ENCODE results near the gene SPOPL.
"Not testable (repeated sequence)": the region's sequence is repeated elsewhere in the genome, so short reads cannot be mapped to it uniquely, and the experiment has no call there.

Gene SPOPL

GRCh38 chr2:138501425-138502254 is at the start of gene SPOPL:
SPOPL (plus strand) TSS chr2:138501770; CDS start chr2:138550217, 48,447 bp downstream.
- peaks cover 16% of the 10 kb centered on the region for H3K4me1 ChIP-seq (ENCODE audit: insufficient read depth, low read length)
- no peaks in the 10 kb centered on the region for H3K36me3 ChIP-seq (ENCODE audit: insufficient read depth, low read length)
- peak within 1 kb of the TSS; percentile 97 for H3K4me3 ChIP-seq (ENCODE audit: low read length)
- no peaks in the 10 kb centered on the region for H3K27me3 ChIP-seq (ENCODE audit: insufficient read depth, low read length)
- H3K9me3 ChIP-seq (ENCODE audit: low read length), result no peaks in the 10 kb centered on the region
- H2AFZ ChIP-seq (ENCODE audit: low read depth, low read length), result peak within 1 kb of the TSS; percentile 96

DNA sequence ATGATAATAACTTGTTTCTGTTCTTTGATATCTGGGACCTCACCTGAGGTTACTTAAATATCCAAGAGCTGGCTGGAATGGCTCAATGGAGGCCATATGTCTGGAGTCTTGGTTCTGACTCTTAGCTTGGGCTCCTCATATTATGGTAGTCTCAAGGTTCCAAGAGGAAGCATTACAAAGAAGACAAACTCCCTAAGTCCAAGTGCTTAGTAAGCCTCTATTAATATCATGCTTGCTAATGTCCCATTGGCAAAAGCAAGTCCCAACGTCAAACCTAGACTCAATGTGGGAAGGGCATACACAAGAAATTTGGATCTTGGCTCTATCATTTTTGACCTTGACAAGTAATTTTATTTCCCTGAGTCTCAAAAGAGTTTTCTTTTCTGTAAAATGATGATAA is 49.2 kb upstream of the SPOPL start:
- H3K4me1 ChIP-seq (ENCODE audit: insufficient read depth, low read length), result peaks cover 6% of the 10 kb centered on the region
- H2AFZ ChIP-seq (ENCODE audit: low read depth, low read length), result no peak overlapping the region
- no peaks in the 10 kb centered on the region for H3K9me3 ChIP-seq (ENCODE audit: low read length)
- H3K4me3 ChIP-seq (ENCODE audit: low read length), result no peak overlapping the region
- no peaks in the 10 kb centered on the region for H3K27me3 ChIP-seq (ENCODE audit: insufficient read depth, low read length)
- no peaks in the 10 kb centered on the region for H3K36me3 ChIP-seq (ENCODE audit: insufficient read depth, low read length)

DNA sequence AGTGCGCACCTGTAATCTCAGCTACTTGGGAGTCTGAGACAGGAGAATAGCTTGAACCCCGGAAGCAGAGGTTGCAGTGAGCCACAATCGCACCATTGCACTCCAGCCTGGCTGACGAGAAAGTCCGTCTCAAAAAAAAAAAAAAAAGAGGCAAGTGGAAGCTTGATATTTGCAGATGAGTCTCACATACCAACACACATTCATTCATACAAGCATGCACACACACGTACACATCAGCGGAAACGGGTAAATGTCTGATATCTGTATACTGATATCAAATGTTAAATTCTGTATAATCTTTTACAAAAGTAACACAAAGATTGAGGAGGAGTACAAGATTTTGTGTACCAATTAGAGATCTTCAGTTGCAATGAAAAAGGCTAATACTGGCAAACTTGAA is 47.8 kb upstream of the SPOPL start:
- Histone ChIP-seq H3K4me1 (ENCODE audit: insufficient read depth, low read length) (no peaks in the 10 kb centered on the region), H2AFZ (ENCODE audit: low read depth, low read length) (no peak overlapping the region), H3K9me3 (ENCODE audit: low read length) (no peaks in the 10 kb centered on the region), H3K27me3 (ENCODE audit: insufficient read depth, low read length) (no peaks in the 10 kb centered on the region), H3K36me3 (ENCODE audit: insufficient read depth, low read length) (no peaks in the 10 kb centered on the region), H3K4me3 (ENCODE audit: low read length) (no peak overlapping the region)

GRCh38 chr2:138454761-138455160 is 46.8 kb upstream of the SPOPL start:
- Histone ChIP-seq H3K9me3 (ENCODE audit: low read length) (no peaks in the 10 kb centered on the region), H3K4me3 (ENCODE audit: low read length) (no peak overlapping the region), H2AFZ (ENCODE audit: low read depth, low read length) (no peak overlapping the region), H3K36me3 (ENCODE audit: insufficient read depth, low read length) (no peaks in the 10 kb centered on the region), H3K4me1 (ENCODE audit: insufficient read depth, low read length) (no peaks in the 10 kb centered on the region), H3K27me3 (ENCODE audit: insufficient read depth, low read length) (no peaks in the 10 kb centered on the region)

DNA sequence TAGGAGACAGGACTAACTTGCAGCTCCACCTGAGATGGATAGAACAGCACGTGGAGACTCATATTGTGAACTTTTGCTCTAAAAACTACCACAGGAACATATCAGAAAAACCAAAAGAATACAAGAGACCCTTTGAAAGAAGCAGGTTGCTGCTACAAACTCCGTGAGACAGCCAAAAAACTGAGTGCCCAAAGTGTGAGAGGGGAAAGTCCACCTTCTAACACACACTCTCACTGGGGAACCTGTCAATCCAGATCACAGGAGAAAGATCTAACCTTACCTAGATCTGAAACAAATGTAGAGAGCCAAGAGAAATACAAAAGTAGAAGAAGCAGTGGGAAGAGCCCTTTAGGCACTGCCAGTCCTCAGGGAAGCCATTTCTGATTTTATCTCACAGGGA is 46.3 kb upstream of the SPOPL start:
- no peaks in the 10 kb centered on the region for H3K27me3 ChIP-seq (ENCODE audit: insufficient read depth, low read length)
- no peaks in the 10 kb centered on the region for H3K9me3 ChIP-seq (ENCODE audit: low read length)
- H3K4me1 ChIP-seq (ENCODE audit: insufficient read depth, low read length), result no peaks in the 10 kb centered on the region
- H2AFZ ChIP-seq (ENCODE audit: low read depth, low read length), result no peak overlapping the region
- no peak overlapping the region for H3K4me3 ChIP-seq (ENCODE audit: low read length)
- no peaks in the 10 kb centered on the region for H3K36me3 ChIP-seq (ENCODE audit: insufficient read depth, low read length)

- no peaks in the 10 kb centered on the region for H3K4me1 ChIP-seq (ENCODE audit: insufficient read depth, low read length)
- H2AFZ ChIP-seq (ENCODE audit: low read depth, low read length), result no peak overlapping the region
- H3K9me3 ChIP-seq (ENCODE audit: low read length), result no peaks in the 10 kb centered on the region
- no peak overlapping the region for H3K4me3 ChIP-seq (ENCODE audit: low read length)
- no peaks in the 10 kb centered on the region for H3K27me3 ChIP-seq (ENCODE audit: insufficient read depth, low read length)
- no peaks in the 10 kb centered on the region for H3K36me3 ChIP-seq (ENCODE audit: insufficient read depth, low read length)
These were observed 45.9 kb upstream of the SPOPL start for GRCh38 chr2:138455691-138456090.

DNA sequence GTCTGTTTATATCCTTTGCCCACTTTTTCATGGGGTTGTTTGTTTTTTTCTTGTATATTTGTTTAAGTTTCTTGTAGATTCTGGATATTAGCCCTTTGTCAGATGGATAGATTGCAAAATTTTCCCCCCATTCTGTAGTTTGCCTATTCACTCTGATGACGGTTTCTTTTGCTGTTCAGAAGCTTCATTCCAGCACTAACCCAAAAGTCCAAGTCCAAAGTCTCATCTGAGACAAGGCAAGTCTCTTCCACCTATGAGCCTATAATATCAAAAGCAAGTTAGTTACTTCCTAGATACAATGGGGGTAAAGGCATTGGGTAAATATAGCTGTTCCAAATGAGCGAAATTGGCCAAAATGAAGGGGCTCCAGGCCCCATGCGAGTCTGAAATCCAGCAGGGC is 38.9 kb upstream of the SPOPL start:
- H3K36me3 ChIP-seq (ENCODE audit: insufficient read depth, low read length); H3K4me3 ChIP-seq (ENCODE audit: low read length); H3K9me3 ChIP-seq (ENCODE audit: low read length); H3K4me1 ChIP-seq (ENCODE audit: insufficient read depth, low read length); H2AFZ ChIP-seq (ENCODE audit: low read depth, low read length); H3K27me3 ChIP-seq (ENCODE audit: insufficient read depth, low read length): not testable (repeated sequence)

- H3K27me3 ChIP-seq (ENCODE audit: insufficient read depth, low read length), result no peaks in the 10 kb centered on the region
- no peaks in the 10 kb centered on the region for H3K9me3 ChIP-seq (ENCODE audit: low read length)
- H3K4me1 ChIP-seq (ENCODE audit: insufficient read depth, low read length), result no peaks in the 10 kb centered on the region
- no peak overlapping the region for H2AFZ ChIP-seq (ENCODE audit: low read depth, low read length)
- no peaks in the 10 kb centered on the region for H3K36me3 ChIP-seq (ENCODE audit: insufficient read depth, low read length)
- no peak overlapping the region for H3K4me3 ChIP-seq (ENCODE audit: low read length)
These were observed 33.0 kb upstream of the SPOPL start for GRCh38 chr2:138468617-138469016.

- Histone ChIP-seq H3K4me1 (ENCODE audit: insufficient read depth, low read length) (no peaks in the 10 kb centered on the region), H3K4me3 (ENCODE audit: low read length) (no peak overlapping the region), H2AFZ (ENCODE audit: low read depth, low read length) (no peak overlapping the region), H3K27me3 (ENCODE audit: insufficient read depth, low read length) (no peaks in the 10 kb centered on the region), H3K9me3 (ENCODE audit: low read length) (no peaks in the 10 kb centered on the region), H3K36me3 (ENCODE audit: insufficient read depth, low read length) (no peaks in the 10 kb centered on the region)
These were observed 32.2 kb upstream of the SPOPL start for GRCh38 chr2:138469411-138469810.

- H3K36me3 ChIP-seq (ENCODE audit: insufficient read depth, low read length), result no peaks in the 10 kb centered on the region
- H2AFZ ChIP-seq (ENCODE audit: low read depth, low read length), result no peak overlapping the region
- H3K9me3 ChIP-seq (ENCODE audit: low read length), result no peaks in the 10 kb centered on the region
- H3K4me3 ChIP-seq (ENCODE audit: low read length), result no peak overlapping the region
- no peaks in the 10 kb centered on the region for H3K27me3 ChIP-seq (ENCODE audit: insufficient read depth, low read length)
- no peaks in the 10 kb centered on the region for H3K4me1 ChIP-seq (ENCODE audit: insufficient read depth, low read length)
These were observed 30.6 kb upstream of the SPOPL start for GRCh38 chr2:138470941-138471340.

- no peaks in the 10 kb centered on the region for H3K9me3 ChIP-seq (ENCODE audit: low read length)
- H2AFZ ChIP-seq (ENCODE audit: low read depth, low read length), result no peak overlapping the region
- no peaks in the 10 kb centered on the region for H3K4me1 ChIP-seq (ENCODE audit: insufficient read depth, low read length)
- H3K4me3 ChIP-seq (ENCODE audit: low read length), result no peak overlapping the region
- H3K36me3 ChIP-seq (ENCODE audit: insufficient read depth, low read length), result no peaks in the 10 kb centered on the region
- H3K27me3 ChIP-seq (ENCODE audit: insufficient read depth, low read length), result no peaks in the 10 kb centered on the region
These were observed 27.3 kb upstream of the SPOPL start for GRCh38 chr2:138474100-138474825.

DNA sequence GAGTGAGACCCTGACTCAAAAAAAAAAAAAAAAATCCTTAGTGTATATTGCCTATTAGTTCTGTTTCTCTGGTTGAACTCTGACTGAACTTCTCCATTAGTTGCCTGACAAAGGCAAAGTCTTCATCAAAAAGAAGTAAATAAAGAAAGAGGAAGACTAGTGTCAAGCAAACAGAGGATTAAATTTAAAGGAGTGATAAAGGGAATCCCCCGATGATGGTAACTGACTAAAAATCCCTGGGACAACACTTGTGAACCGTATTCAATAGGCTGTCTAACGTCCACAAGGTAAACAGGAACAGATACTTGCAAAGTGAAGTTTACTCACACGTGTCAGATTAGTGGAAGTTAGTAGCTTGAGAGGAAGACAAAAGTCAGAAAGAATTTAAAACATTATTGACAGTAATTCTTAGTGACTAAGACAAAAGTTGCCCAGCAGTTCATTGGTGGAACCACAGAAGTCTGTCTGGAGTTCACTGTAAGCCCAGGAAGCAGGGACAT is 26.2 kb upstream of the SPOPL start:
- H3K27me3 ChIP-seq (ENCODE audit: insufficient read depth, low read length), result no peaks in the 10 kb centered on the region
- no peaks in the 10 kb centered on the region for H3K36me3 ChIP-seq (ENCODE audit: insufficient read depth, low read length)
- no peaks in the 10 kb centered on the region for H3K9me3 ChIP-seq (ENCODE audit: low read length)
- no peak overlapping the region for H2AFZ ChIP-seq (ENCODE audit: low read depth, low read length)
- H3K4me3 ChIP-seq (ENCODE audit: low read length), result no peak overlapping the region
- no peaks in the 10 kb centered on the region for H3K4me1 ChIP-seq (ENCODE audit: insufficient read depth, low read length)

GRCh38 chr2:138476186-138476585 is 25.4 kb upstream of the SPOPL start:
- no peaks in the 10 kb centered on the region for H3K4me1 ChIP-seq (ENCODE audit: insufficient read depth, low read length)
- H2AFZ ChIP-seq (ENCODE audit: low read depth, low read length), result no peak overlapping the region
- no peak overlapping the region for H3K4me3 ChIP-seq (ENCODE audit: low read length)
- no peaks in the 10 kb centered on the region for H3K9me3 ChIP-seq (ENCODE audit: low read length)
- no peaks in the 10 kb centered on the region for H3K27me3 ChIP-seq (ENCODE audit: insufficient read depth, low read length)
- no peaks in the 10 kb centered on the region for H3K36me3 ChIP-seq (ENCODE audit: insufficient read depth, low read length)
